Tongue (tissue), 2 donors: ENCODE data around the gene NOTCH2. TPM values are rescaled to one million over a fixed set of nuclear protein-coding genes. Genes with fewer than 3 reads are reported as not detected.

Source experiments
- DNase-seq: peaks from one replicate; pipeline ENCODE4 v3.0.0-alpha.2; 2015
- total RNA-seq: library from RNA; depleted of rRNA; stranded (reverse); fragments of >200 nt; gene quantifications from one replicate; pipeline ENCODE4 v1.2.3, GENCODE V29; 2014

Gene NOTCH2
- total RNA-seq, 1 donor from 2014 or later: 133 TPM

GRCh38 chr1:119903443-119903835, 166.0 kb downstream of the NOTCH2 start:
- DNase-seq: no peak

- DNase-seq: no peak
Observed at GRCh38 chr1:119902775-119903442, 166.6 kb downstream of the NOTCH2 start.

- no peak for DNase-seq
Observed at GRCh38 chr1:119898981-119899720, 170.3 kb downstream of the NOTCH2 start.

- DNase-seq: no peak
Observed at GRCh38 chr1:119898530-119898929, 170.9 kb downstream of the NOTCH2 start.

GRCh38 chr1:119896303-119896702, 173.2 kb downstream of the NOTCH2 start, which contains the start of gene ADAM30:
ADAM30 (minus strand) TSS chr1:119896515; CDS start chr1:119896336, 179 bp downstream.
- no peak for DNase-seq

GRCh38 chr1:119895102-119895501, 174.4 kb downstream of the NOTCH2 start:
- DNase-seq: no peak

DNA sequence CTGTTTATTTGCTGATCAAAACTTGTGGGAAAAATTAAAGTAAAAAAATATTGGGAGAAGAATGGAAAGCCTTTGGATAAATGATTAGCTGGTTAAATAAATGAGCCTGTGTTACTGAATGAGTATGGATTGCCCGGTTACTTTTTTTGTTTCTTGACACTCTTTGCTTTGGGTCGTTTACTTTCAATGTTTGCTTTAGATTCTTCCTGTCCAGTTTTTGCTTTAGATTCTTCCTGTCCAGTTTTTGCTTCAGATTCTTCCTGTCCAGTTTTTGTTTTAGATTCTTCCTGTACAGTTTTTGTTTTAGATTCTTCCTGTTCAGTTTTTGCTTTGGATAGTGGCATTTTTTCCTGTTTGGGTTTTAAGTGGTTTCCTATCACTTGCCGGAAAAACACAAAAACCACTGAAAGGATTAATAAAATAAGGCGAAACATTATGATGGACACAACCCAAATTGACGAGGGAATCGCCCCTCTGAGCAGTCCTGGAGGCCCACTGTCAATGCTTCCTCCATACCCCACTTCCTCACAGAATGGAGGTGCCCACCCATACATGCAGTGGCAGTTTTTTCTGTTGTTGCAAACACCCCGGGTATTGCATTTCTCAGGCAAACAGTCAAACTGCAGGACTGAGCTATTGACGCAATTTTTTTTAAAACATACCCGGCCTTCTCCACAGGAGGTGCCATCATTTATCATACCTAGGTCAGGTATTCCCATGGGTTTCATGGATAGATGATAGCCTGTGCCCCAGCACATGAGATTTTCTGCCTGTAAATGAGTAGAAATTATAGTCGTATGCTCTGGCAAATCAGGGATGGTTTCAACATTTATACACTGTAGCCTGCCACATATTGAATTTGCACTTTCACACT, 175.4 kb downstream of the NOTCH2 start:
- no peak for DNase-seq

DNA sequence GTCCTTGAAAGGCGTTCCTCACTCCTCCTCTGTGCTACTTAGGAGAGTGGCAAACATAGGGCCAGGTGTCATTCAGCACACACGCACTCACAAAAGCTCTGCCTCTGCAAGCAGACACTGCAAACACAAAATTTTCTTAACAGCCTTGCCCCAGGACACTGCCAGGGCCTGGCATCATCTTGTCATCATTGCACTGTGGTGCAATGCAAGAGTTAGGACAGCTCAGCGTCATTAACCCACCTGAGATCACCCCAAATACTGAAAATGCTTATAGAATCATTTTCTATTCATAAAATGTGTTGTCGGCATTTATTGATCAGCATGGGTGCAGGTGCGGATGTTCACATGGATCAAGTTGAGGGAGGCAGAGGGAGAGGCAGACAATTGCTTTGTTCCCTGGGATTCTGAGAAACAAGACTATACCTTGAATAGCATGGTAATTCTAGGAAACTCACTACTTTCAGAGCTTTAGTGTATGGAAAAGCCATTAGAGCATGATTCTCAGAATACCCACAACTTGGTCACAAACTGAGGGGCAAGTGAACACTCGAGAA, 176.1 kb downstream of the NOTCH2 start:
- DNase-seq: no peak

GRCh38 chr1:119891386-119891785, 178.1 kb downstream of the NOTCH2 start:
- no peak for DNase-seq

DNA sequence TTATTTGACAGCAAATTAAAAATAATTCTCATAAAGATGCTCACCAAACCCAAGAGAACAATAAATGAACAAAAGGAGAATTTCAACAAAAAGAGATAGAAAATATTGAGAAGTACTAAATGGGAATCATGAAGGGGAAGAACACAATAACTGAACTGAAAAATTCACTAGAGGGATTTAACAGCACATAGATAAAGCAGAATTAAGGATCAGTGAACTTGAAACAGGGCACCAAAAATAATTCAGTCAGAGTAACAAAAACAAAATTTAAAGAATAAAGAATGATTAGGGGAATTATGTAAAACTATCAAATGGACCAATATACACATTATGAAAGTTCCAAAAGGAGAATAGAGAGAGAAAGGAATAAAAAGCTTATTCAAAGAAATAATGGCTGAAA, 181.0 kb downstream of the NOTCH2 start:
- no peak for DNase-seq

DNA sequence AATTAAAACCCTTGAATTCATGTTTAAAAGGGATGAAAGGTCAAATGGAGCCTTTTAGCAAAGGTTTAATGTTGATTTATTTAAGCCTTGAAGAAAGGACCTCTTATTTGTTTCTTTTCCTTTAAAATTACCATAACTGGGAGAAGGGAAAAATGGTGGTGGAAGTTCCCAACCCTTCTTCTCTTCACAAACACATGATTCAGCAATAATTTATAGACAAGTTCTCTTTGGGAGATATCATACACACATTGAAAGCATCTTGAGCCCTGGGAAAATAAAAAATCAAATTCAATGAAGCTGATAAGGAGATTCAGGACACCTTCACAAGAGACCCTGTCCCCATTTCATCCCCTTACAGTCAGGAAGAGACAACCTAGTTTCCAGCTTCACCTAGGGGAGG, 182.0 kb downstream of the NOTCH2 start:
- no peak for DNase-seq

DNA sequence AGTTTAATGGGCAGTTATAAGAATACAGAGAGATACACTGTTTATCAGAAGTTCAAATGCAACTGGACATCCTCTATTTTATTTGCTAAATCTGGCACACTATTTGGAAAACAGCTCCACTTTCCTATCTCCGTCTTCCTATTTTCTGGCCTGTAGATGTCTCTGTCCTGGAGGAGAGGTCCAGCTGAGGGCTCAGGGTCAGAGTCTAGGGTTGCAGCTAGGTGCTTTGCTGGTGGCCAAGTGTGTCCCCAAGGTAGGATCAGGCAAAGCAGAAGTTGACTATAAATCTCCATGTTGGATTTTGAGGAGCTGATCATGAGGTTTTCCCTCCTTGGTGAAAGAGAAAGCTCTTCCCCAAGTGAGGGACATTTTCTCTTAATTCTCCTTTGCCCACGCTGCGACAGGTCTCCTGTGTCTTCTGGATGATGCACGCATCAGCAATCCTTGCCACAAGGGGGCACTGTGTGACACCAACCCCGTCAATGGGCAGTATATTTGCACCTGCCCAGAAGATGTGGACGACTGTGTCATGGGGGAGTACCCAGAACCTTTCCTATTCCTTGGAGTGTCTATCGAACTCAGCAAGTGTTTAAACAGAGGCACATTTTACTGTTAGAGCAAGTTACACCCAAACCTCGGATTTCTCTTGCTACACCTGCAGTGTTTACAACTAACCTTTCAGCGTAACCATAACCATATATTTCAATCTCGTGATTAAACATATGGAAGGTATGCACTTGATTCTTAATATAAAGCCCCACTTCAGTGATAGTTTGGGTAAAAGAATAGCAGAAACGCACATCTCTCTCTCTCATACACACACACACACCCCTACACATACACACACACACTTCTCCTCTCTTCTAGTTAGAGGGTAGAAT, 183.3 kb downstream of the NOTCH2 start:
- DNase-seq: peak; percentile 30

DNA sequence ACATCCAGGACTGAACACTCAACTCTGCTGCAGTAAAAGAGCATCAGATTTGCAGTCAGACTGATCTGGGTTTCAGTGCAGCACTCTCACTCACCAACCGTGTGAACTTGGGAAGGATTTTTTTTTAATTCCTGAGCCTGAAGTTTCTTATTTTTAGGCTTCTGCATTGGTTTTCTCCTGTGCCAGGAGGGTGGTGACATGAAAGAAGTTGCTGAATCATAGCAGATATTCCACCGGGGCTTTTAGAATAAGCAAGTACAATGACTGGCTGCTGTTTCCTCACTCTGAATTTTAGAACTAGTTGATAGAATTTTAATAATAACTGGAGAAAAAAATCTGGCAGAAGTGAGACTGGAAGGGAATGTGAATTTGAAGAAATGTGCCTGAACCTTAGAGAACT, 184.8 kb downstream of the NOTCH2 start:
- DNase-seq: no peak

DNA sequence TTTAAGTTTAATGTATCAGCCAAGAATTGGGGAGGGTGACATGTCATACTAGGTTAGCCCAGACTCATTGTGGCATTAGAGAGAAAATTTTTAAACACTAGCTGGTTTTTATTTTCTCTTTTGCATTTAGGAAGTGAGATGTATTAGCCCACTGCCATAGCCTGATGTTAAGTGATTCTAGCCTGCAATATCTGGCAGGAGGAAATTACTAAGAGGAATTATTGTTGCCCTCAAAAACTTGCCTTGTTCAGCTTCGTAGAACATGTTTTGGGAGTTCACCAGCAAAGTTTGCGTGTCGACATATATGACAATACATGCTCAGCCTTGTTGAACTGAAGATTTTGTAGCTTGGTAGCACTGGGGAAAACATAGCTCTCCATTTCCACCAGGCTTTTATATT, 185.6 kb downstream of the NOTCH2 start:
- no peak for DNase-seq

- no peak for DNase-seq
Observed at GRCh38 chr1:119882132-119883049, 187.1 kb downstream of the NOTCH2 start.

DNA sequence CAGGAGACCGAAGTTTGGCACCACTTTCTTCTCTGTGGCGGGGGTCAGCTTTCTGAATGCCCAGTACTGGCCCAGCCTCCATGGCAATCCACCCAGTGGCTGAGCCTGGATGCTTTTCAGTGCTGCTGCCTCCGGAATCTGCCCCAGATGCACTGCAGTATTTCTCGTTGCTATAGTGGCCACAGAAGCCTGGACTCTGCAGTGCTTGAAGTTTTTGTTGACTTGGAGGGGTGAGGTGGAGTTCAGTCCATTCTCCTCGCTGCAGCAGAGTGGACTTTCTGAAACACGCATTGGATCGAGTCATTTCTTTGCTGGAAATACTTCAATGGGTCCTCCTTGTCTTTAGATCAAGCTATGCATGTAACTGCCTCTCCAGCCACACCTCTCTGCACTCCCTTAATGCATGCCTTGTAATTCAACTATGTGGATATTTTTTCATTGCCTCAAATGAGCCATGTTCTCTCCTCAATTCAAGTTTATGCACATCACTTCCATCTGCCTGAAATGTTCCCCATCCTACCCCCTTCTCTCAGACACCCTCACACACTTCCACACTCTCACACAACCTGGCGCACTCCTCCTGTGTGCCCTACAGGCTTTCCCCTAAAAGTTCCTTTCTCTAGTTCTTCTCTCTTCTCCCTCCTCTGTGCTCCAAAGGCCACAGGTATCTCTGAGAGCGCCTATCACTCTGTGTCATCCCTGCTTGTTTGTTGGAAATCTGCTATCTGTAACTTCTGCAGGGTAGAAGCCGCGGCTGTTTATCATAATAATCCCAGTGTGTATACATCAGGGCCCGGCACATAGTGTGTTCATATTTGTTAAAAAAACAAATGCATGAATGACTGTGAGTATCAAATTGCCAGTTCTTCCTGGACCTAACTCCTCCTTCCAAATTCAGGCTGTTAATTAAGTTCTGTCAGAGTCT, 189.7 kb downstream of the NOTCH2 start:
- no peak for DNase-seq

DNA sequence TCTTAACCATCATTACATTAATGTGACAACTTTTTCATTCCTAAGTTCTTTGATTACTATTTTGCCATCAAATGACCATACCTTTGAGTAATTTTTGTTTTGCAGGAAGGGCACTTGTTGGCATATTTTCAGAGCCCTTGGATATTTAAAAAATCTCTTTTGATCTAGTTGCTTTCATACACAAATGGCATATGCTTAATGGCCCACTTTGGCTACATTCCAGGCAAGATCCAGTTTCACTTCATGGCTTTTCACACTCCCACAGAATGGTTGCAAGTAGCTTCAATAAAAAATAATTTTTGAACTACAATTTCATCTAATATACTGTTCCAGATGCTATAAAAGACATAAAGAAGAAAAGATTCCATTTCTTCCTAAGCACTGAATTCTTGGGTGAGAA, 191.3 kb downstream of the NOTCH2 start:
- peak; percentile 62 for DNase-seq

- no peak for DNase-seq
Observed at GRCh38 chr1:119874186-119874585, 195.3 kb downstream of the NOTCH2 start.
